ENCODE measurements around the gene NSMCE4A. TPM values are rescaled to one million over a fixed set of nuclear protein-coding genes. Genes with fewer than 3 reads are reported as not detected.

NSMCE4A gene
- total and polyA plus RNA-seq, 2 of the 8 experiments (the other 6 are each of a cell fraction or from before 2014, with no cell fraction given), result 48.6 to 66.0 TPM

GRCh38 chr10:121952226-121952625, 22.8 kb downstream of the NSMCE4A start:
- ChIA-PET POLR2A (ENCODE audit: partially characterized antibody) (interaction anchor here (0.6 to 1.6 kb wide), 6 partner anchors 11 to 1077 kb away, joined by 3 to 4 read pairs (median 4); partner anchors contain the start of genes ATE1 and NSMCE4A), CTCF (ENCODE audit: partially characterized antibody) (interaction anchor here (0.6 kb wide), 1 partner anchor 312 kb away, joined by 3 read pairs; no protein-coding TSS in a partner anchor)
- H2BK5ac ChIP-seq (ENCODE audit: low read depth, low read length), result no peak overlapping the region
- no peak overlapping the region for H3K23ac ChIP-seq (ENCODE audit: insufficient read length)
- H2BK12ac ChIP-seq (ENCODE audit: low read depth, low read length), result no peak overlapping the region
- no peaks in the 10 kb centered on the region for H3K27me3 ChIP-seq (replicated peaks in 1 of 4; ENCODE audit: control insufficient read depth in 3 of 4, extremely low read depth in 1 of 4, insufficient read depth in 3 of 4, low read length in 3 of 4)
- no peak overlapping the region for H4K91ac ChIP-seq (replicated peaks; ENCODE audit: insufficient read length, low read length)
- no peak overlapping the region for H2AK5ac ChIP-seq (ENCODE audit: low read depth, low read length)
- H3K4me2 ChIP-seq (ENCODE audit: insufficient read depth in 1 of 2, low read depth in 2 of 2, low read length in 2 of 2), result no peak overlapping the region
- H3K9ac ChIP-seq (replicated peaks in 1 of 4; ENCODE audit: extremely low read depth in 1 of 4, low read depth in 3 of 4, low read length in 3 of 4), result no peak overlapping the region
- H3K36me3 ChIP-seq (ENCODE audit: control insufficient read depth in 2 of 4, insufficient read depth in 4 of 4, low read length in 3 of 4), result peaks cover 0 to 11% (median 2%) of the 10 kb centered on the region in 4 experiments; a peak in 5 of 8 replicates
- no peak overlapping the region for H3K56ac ChIP-seq (replicated peaks; ENCODE audit: insufficient read length, low read depth, low read length)
- H3K4me3 ChIP-seq (ENCODE audit: extremely low read depth in 1 of 4, insufficient read depth in 2 of 4, low read depth in 3 of 4, low read length in 4 of 4), result no peak overlapping the region
- no peaks in the 10 kb centered on the region for H3K79me1 ChIP-seq (ENCODE audit: low read depth, low read length)
- H3K4me1 ChIP-seq (replicated peaks in 1 of 4; ENCODE audit: control insufficient read depth in 3 of 4, insufficient read depth in 4 of 4, low read length in 3 of 4), result no peaks in the 10 kb centered on the region; a peak in 1 of 7 replicates
- no peak overlapping the region for H2BK20ac ChIP-seq (ENCODE audit: low read length)
- H2AFZ ChIP-seq (ENCODE audit: low read length), result no peak overlapping the region
- H4K20me1 ChIP-seq (replicated peaks in 1 of 2; ENCODE audit: control insufficient read depth in 1 of 2, insufficient read depth in 2 of 2, low read length in 2 of 2), result no peaks in the 10 kb centered on the region
- FAIRE-seq, result no peak
- H3K23me2 ChIP-seq (ENCODE audit: low read depth, low read length), result no peaks in the 10 kb centered on the region
- H3K79me2 ChIP-seq (ENCODE audit: control insufficient read depth in 1 of 2, insufficient read depth in 2 of 2, low read length in 2 of 2), result no peaks in the 10 kb centered on the region
- no peak overlapping the region for H4K5ac ChIP-seq (ENCODE audit: insufficient read length, low read depth, low read length)
- H3K9me3 ChIP-seq (ENCODE audit: insufficient read depth in 2 of 2, low read depth in 1 of 2, low read length in 1 of 2), result no peaks in the 10 kb centered on the region
- H3K14ac ChIP-seq (ENCODE audit: insufficient read length), result no peak overlapping the region
- no peak overlapping the region for H2BK15ac ChIP-seq (ENCODE audit: low read length)
- H3K27ac ChIP-seq (ENCODE audit: low read depth, low read length), result no peak overlapping the region
- H3K4ac ChIP-seq (replicated peaks; ENCODE audit: insufficient read length, low read depth, low read length), result no peak overlapping the region
- no peak overlapping the region for H3K18ac ChIP-seq (ENCODE audit: extremely low read depth, low read length)
- TF ChIP-seq USF2 (IDR thresholded peaks at IDR 0.05; ENCODE audit: low read length) (no peak), RBBP5 (IDR thresholded peaks at IDR 0.05; ENCODE audit: borderline replicate concordance, low read depth, low read length) (no peak), BCL11A (IDR thresholded peaks at IDR 0.05; ENCODE audit: low read depth in 2 of 2, low read length in 2 of 2) (no peak), TAF7 (optimal IDR thresholded peaks at IDR 0.05; ENCODE audit: borderline replicate concordance, low read depth, low read length) (no peak), ATF2 (IDR thresholded peaks at IDR 0.05; ENCODE audit: low read length) (no peak), RXRA (IDR thresholded peaks at IDR 0.05; ENCODE audit: insufficient read depth, low read depth, low read length) (no peak)
- no peak for DNase-seq (ENCODE audit: low read depth in 1 of 2, low spot score in 2 of 2)
- H4K8ac ChIP-seq (ENCODE audit: extremely low read depth, insufficient read depth, low read length), result no peak overlapping the region
- H2BK120ac ChIP-seq (replicated peaks; ENCODE audit: low read depth, low read length), result no peak overlapping the region
- whole genome bisulfite sequencing, 2 experiments (ENCODE audit: extremely low coverage in 1 of 2, insufficient coverage in 1 of 2, insufficient read length in 1 of 2, insufficient replicate concordance in 2 of 2, low coverage in 1 of 2, low lambda C conversion rate in 2 of 2, missing lambda C conversion rate in 1 of 2), result 87% methylated on average over 5 of the region's 5 CpGs; no CpG with 5 or more reads in 1 of the 2 experiments

Measured in H1 (cell line).